Measurements from ENCODE around the gene GKN2. TPM values are rescaled to one million over a fixed set of nuclear protein-coding genes. Genes with fewer than 3 reads are reported as not detected.

The GKN2 gene
- total RNA-seq, 4 donors from 2014 or later: not detected

- Histone ChIP-seq H3K9me3 (no peaks in the 10 kb centered on the region), H3K36me3 (no peaks in the 10 kb centered on the region), H3K27me3 (no peaks in the 10 kb centered on the region), H3K4me1 (peaks cover 0 to 16% (median 6%) of the 10 kb centered on the region in 4 donors), H3K27ac (no peak overlapping the region), H3K4me3 (no peak overlapping the region)
- TF ChIP-seq CTCF (IDR thresholded peaks at IDR 0.05): no peak
- no peak for TF ChIP-seq EP300 (IDR thresholded peaks at IDR 0.05)
- no peak for TF ChIP-seq POLR2A (IDR thresholded peaks at IDR 0.05)
- DNase-seq (ENCODE audit: low spot score in 2 of 2): no peak
- WGBS, 2 donors: 46 to 53% methylated on average over 4 of the region's 4 CpGs
These were observed 41.4 kb downstream of the GKN2 start for GRCh38 chr2:68911246-68911645.

- no peaks in the 10 kb centered on the region for H3K36me3 ChIP-seq
- H3K4me1 ChIP-seq: peaks cover 0 to 16% (median 6%) of the 10 kb centered on the region in 4 donors
- TF ChIP-seq POLR2A (IDR thresholded peaks at IDR 0.05): no peak
- peak; percentile 78 to 89 (median 81) for TF ChIP-seq CTCF (IDR thresholded peaks at IDR 0.05)
- WGBS, 2 donors: 65 to 70% methylated on average over 3 of the region's 3 CpGs
- H3K4me3 ChIP-seq: no peak overlapping the region
- H3K27ac ChIP-seq: no peak overlapping the region
- peak; percentile 72 to 92 for DNase-seq (ENCODE audit: low spot score in 2 of 2)
- no peaks in the 10 kb centered on the region for H3K27me3 ChIP-seq
- H3K9me3 ChIP-seq: no peaks in the 10 kb centered on the region
These were observed 42.7 kb downstream of the GKN2 start for GRCh38 chr2:68909793-68910674.

- peaks cover 0 to 4% (median 0%) of the 10 kb centered on the region in 4 donors for H3K9me3 ChIP-seq
- no peak overlapping the region for H3K4me3 ChIP-seq
- no peaks in the 10 kb centered on the region for H3K27me3 ChIP-seq
- peaks cover 0 to 16% (median 6%) of the 10 kb centered on the region in 4 donors for H3K4me1 ChIP-seq
- peak; percentile 33 to 62 for DNase-seq (ENCODE audit: low spot score in 2 of 2)
- no peaks in the 10 kb centered on the region for H3K36me3 ChIP-seq
- TF ChIP-seq CTCF (IDR thresholded peaks at IDR 0.05) (no peak), POLR2A (IDR thresholded peaks at IDR 0.05) (no peak), EP300 (IDR thresholded peaks at IDR 0.05) (no peak)
- WGBS, 2 donors: 46 to 49% methylated on average over 5 of the region's 5 CpGs
- H3K27ac ChIP-seq: peak overlapping the region in 1 of 4 donors; percentile 38
These were observed 44.2 kb downstream of the GKN2 start for GRCh38 chr2:68908392-68908970.

- WGBS, 2 donors: 80 to 93% methylated on average over 4 of the region's 4 CpGs
- H3K4me3 ChIP-seq: no peak overlapping the region
- H3K27me3 ChIP-seq: no peaks in the 10 kb centered on the region
- no peak for TF ChIP-seq CTCF (IDR thresholded peaks at IDR 0.05)
- no peak for TF ChIP-seq POLR2A (IDR thresholded peaks at IDR 0.05)
- TF ChIP-seq EP300 (IDR thresholded peaks at IDR 0.05): no peak
- no peak for DNase-seq (ENCODE audit: low spot score in 2 of 2)
- no peaks in the 10 kb centered on the region for H3K36me3 ChIP-seq
- H3K9me3 ChIP-seq: peaks cover 0 to 4% (median 0%) of the 10 kb centered on the region in 4 donors
- peaks cover 0 to 16% (median 6%) of the 10 kb centered on the region in 4 donors for H3K4me1 ChIP-seq
- peak overlapping the region in 1 of 4 donors; percentile 38 for H3K27ac ChIP-seq
These were observed 44.8 kb downstream of the GKN2 start for GRCh38 chr2:68907920-68908253.

Data from tibial nerve (tissue), 4 donors.